ENCODE measurements around the gene TPST2. TPM values are rescaled to one million over a fixed set of nuclear protein-coding genes. Genes with fewer than 3 reads are reported as not detected.

The TPST2 gene
- total RNA-seq, 2 experiments from 2014 or later, result 30.7 to 33.6 TPM

DNA sequence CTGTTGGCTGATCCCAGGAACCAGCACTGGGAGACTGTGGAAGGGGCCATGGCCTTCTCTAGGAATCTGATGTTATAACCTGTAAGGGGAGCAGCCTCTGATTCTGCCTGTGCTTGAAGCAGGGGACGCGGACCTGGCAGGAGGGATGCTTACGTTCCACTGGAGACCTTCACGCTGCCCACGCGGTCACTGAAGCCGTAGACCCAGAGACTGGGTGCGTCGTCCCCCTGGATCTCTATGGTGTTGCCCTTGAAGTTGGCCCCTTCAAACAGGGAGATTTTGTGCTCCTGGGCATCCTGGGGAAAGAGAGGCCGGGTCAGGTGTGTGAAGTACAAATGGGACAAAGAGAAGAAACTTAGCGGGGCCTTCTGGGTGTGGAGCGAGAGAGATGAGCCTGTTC, 11.8 kb upstream of the TPST2 start:
- TF ChIP-seq, protein P1, sequence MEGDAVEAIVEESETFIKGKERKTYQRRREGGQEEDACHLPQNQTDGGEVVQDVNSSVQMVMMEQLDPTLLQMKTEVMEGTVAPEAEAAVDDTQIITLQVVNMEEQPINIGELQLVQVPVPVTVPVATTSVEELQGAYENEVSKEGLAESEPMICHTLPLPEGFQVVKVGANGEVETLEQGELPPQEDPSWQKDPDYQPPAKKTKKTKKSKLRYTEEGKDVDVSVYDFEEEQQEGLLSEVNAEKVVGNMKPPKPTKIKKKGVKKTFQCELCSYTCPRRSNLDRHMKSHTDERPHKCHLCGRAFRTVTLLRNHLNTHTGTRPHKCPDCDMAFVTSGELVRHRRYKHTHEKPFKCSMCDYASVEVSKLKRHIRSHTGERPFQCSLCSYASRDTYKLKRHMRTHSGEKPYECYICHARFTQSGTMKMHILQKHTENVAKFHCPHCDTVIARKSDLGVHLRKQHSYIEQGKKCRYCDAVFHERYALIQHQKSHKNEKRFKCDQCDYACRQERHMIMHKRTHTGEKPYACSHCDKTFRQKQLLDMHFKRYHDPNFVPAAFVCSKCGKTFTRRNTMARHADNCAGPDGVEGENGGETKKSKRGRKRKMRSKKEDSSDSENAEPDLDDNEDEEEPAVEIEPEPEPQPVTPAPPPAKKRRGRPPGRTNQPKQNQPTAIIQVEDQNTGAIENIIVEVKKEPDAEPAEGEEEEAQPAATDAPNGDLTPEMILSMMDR (IDR thresholded peaks at IDR 0.05), result no peak
- DNase-seq (no peak), ATAC-seq (no peak)
- ChIA-PET POLR2A (no interaction called here), CTCF (no interaction called here)
- no peak overlapping the region for H3K27ac Mint-ChIP-seq
- no peaks in the 10 kb centered on the region for H3K9me3 Mint-ChIP-seq
- no peaks in the 10 kb centered on the region for H3K27me3 Mint-ChIP-seq
- peaks cover 32% of the 10 kb centered on the region for H3K4me1 Mint-ChIP-seq (ENCODE audit: low read depth)
- intact Hi-C loops (cut with micrococcal nuclease), result no loop called here
- no peak overlapping the region for H3K4me3 Mint-ChIP-seq
- no peaks in the 10 kb centered on the region for H3K36me3 Mint-ChIP-seq (ENCODE audit: low read depth)

GRCh38 chr22:26599505-26599904, 9.6 kb upstream of the TPST2 start:
- no peak for DNase-seq
- Mint-ChIP-seq H3K4me1 (ENCODE audit: low read depth) (peaks cover 36% of the 10 kb centered on the region), H3K36me3 (ENCODE audit: low read depth) (no peaks in the 10 kb centered on the region), H3K4me3 (no peak overlapping the region), H3K9me3 (no peaks in the 10 kb centered on the region), H3K27ac (no peak overlapping the region), H3K27me3 (no peaks in the 10 kb centered on the region)
- ATAC-seq, result no peak
- ChIA-PET CTCF (no interaction called here), POLR2A (no interaction called here)
- TF ChIP-seq, protein P1 (IDR thresholded peaks at IDR 0.05), result no peak
- intact Hi-C loops (cut with micrococcal nuclease), result no loop called here

- DNase-seq, result no peak
- intact Hi-C loops (cut with micrococcal nuclease), result no loop called here
- CTCF ChIA-PET, result interaction anchor here (0.8 kb wide), 1 partner anchor 64 kb away, joined by 3 read pairs; no protein-coding TSS in a partner anchor
- POLR2A ChIA-PET, result interaction anchor here (1.0 to 2.5 kb wide), 9 partner anchors 9 to 86 kb away, joined by 3 to 12 read pairs (median 4); partner anchors contain the start of gene TFIP11
- TF ChIP-seq, protein P1 (IDR thresholded peaks at IDR 0.05), result no peak
- H3K27me3 Mint-ChIP-seq, result no peaks in the 10 kb centered on the region
- H3K9me3 Mint-ChIP-seq, result no peaks in the 10 kb centered on the region
- H3K4me1 Mint-ChIP-seq (ENCODE audit: low read depth), result peaks cover 52% of the 10 kb centered on the region
- no peak for ATAC-seq
- no peak overlapping the region for H3K4me3 Mint-ChIP-seq
- no peaks in the 10 kb centered on the region for H3K36me3 Mint-ChIP-seq (ENCODE audit: low read depth)
- peak overlapping the region; percentile 60 for H3K27ac Mint-ChIP-seq
These were observed 7.5 kb upstream of the TPST2 start for GRCh38 chr22:26597480-26597879.

DNA sequence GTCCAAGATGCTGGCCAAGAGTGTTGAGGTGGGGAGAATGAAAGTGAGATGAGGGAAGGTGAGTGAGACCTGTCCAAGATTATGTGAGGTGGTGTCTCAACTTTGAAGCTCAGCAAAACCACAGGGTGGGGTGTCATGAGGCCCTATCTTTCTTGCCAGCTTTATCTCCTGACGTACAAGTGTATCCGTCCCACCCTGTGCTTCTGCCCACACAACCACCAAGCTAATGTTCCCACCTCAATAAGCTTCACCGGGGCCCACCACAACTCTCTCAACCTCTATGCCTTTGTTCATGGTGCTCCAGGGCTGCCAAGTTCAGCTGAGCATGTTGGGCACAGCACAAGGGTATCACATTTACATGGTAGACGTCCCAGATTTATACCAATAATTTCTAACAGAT, 7.1 kb upstream of the TPST2 start:
- peaks cover 57% of the 10 kb centered on the region for H3K4me1 Mint-ChIP-seq (ENCODE audit: low read depth)
- TF ChIP-seq, protein P1 (IDR thresholded peaks at IDR 0.05), result no peak
- ChIA-PET CTCF (interaction anchor here (0.7 to 1.7 kb wide), 3 partner anchors 9 to 112 kb away, joined by 3 to 7 read pairs (median 3); no protein-coding TSS in a partner anchor), POLR2A (interaction anchor here (0.6 to 2.5 kb wide), 10 partner anchors 9 to 166 kb away, joined by 3 to 12 read pairs (median 4); partner anchors contain the start of gene TFIP11)
- ATAC-seq, result peak; percentile 61
- peak overlapping the region; percentile 60 for H3K27ac Mint-ChIP-seq
- H3K36me3 Mint-ChIP-seq (ENCODE audit: low read depth), result no peaks in the 10 kb centered on the region
- intact Hi-C loops (cut with micrococcal nuclease), result no loop called here
- peak; percentile 79 for DNase-seq
- H3K4me3 Mint-ChIP-seq, result no peak overlapping the region
- no peaks in the 10 kb centered on the region for H3K9me3 Mint-ChIP-seq
- no peaks in the 10 kb centered on the region for H3K27me3 Mint-ChIP-seq

- ChIA-PET CTCF (interaction anchor here (0.9 to 1.5 kb wide), 3 partner anchors 10 to 45 kb away, joined by 3 read pairs; no protein-coding TSS in a partner anchor), POLR2A (interaction anchor here (0.8 to 1.2 kb wide), 5 partner anchors 14 to 70 kb away, joined by 3 read pairs; no protein-coding TSS in a partner anchor)
- Mint-ChIP-seq H3K27me3 (no peaks in the 10 kb centered on the region), H3K4me1 (ENCODE audit: low read depth) (peaks cover 60% of the 10 kb centered on the region), H3K4me3 (no peak overlapping the region), H3K36me3 (ENCODE audit: low read depth) (peaks cover 2% of the 10 kb centered on the region), H3K27ac (no peak overlapping the region), H3K9me3 (no peaks in the 10 kb centered on the region)
- no peak for DNase-seq
- intact Hi-C loops (cut with micrococcal nuclease), result no loop called here
- TF ChIP-seq, protein P1 (IDR thresholded peaks at IDR 0.05), result no peak
- ATAC-seq, result no peak
These were observed 3.8 kb upstream of the TPST2 start for GRCh38 chr22:26593763-26594162.
